HCT116 (cell line): ENCODE results near the gene LIMS2. TPM values are rescaled to one million over a fixed set of nuclear protein-coding genes. Genes with fewer than 3 reads are reported as not detected.

Source experiments
- ATAC-seq: fragments of 200-7000 bp; cut with Tn5 transposase; 2 replicates; pipeline ENCODE4 v1.9.1; 2020; ENCODE audit warnings: mild to moderate bottlenecking, moderate library complexity
- BruUV-seq: library from RNA; stranded (reverse); fragments of 400-500 nt; replicated peaks from 2 replicates; lab custom pipeline; 2021; lab: Mats Ljungman, UMichigan
- CTCF ChIA-PET: fragments of 300-600 bp; sonication (Branson Sonifier 250); formaldehyde crosslinking; loops from one replicate; lab custom pipeline; 2021; ENCODE audit warnings: antibody characterized with exemption; lab: Charles Lee
- POLR2A ChIA-PET: fragments of 300-600, 350-600 bp; sonication (Branson Sonifier 250); formaldehyde crosslinking; loops from one replicate; lab custom pipeline; 2021; ENCODE audit warnings: antibody characterized with exemption; lab: Charles Lee
- RAD21 ChIA-PET, 2 experiments: fragments of 300-600 bp; sonication (Branson Sonifier 250); formaldehyde crosslinking; loops; one replicate each; lab custom pipeline; 2023; ENCODE audit warnings: low total read pairs in 2 of 2; ENCODE audit not compliant: uncharacterized antibody in 2 of 2, unreplicated experiment in 2 of 2, low non-redundant PET in 1 of 2; lab: Charles Lee
- DNase-seq: peaks from one replicate; pipeline ENCODE4 v3.0.0-alpha.2; 2010; ENCODE audit warnings: low read depth, low spot score
- H2AFZ ChIP-seq: fragments of 200-600 bp; shearing (Covaris generic), sonication (generic); 2 replicates; pipeline ENCODE4 v1.6.1; 2017; ENCODE audit warnings: low read depth, mixed run types, mixed read lengths, antibody characterized with exemption, low read length; ENCODE audit not compliant: poor library complexity, severe bottlenecking
- H3K27ac ChIP-seq: 2 replicates; pipeline ENCODE4 v1.5.1; 2012; ENCODE audit warnings: low read depth, low read length
- H3K27me3 ChIP-seq: fragments of 200-600 bp; sonication (generic); 2 replicates; pipeline ENCODE4 v1.6.1; 2016; ENCODE audit warnings: mixed run types, low read length, mixed read lengths; ENCODE audit not compliant: insufficient read depth
- H3K36me3 ChIP-seq, 2 experiments: fragments of 200-500 bp in 1 of 2; fragments of 200-600 bp in 1 of 2; sonication (Bioruptor generic) in 1 of 2; sonication (generic) in 1 of 2; 2 replicates each; pipeline versions ENCODE4 v1.5.1 to v1.6.1; 2014 to 2016; ENCODE audit warnings: low read length in 2 of 2, inconsistent platforms in 1 of 2, mixed read lengths in 1 of 2, mixed run types in 1 of 2; ENCODE audit not compliant: insufficient read depth in 2 of 2, control insufficient read depth in 1 of 2
- H3K4me1 ChIP-seq, 2 experiments: fragments of 200-600 bp in 1 of 2; sonication (generic) in 1 of 2; 2 replicates each; pipeline versions ENCODE4 v1.5.1 to v1.6.1; 2012 to 2017; ENCODE audit warnings: low read length in 2 of 2, inconsistent platforms in 1 of 2, mild to moderate bottlenecking in 1 of 2, mixed read lengths in 1 of 2, mixed run types in 1 of 2, moderate library complexity in 1 of 2; ENCODE audit not compliant: insufficient read depth in 2 of 2, control insufficient read depth in 1 of 2
- H3K4me2 ChIP-seq: fragments of 200-600 bp; sonication (generic); 2 replicates; pipeline ENCODE4 v1.6.1; 2017; ENCODE audit warnings: mixed run types, low read length, mixed read lengths
- H3K4me3 ChIP-seq, 2 experiments: fragments of 200-600 bp in 1 of 2; sonication (generic) in 1 of 2; replicated peaks in 1 of 2; 2 replicates each; pipeline ENCODE4 v1.5.1; 2011 to 2016; ENCODE audit warnings: low read length in 2 of 2, control low read depth in 1 of 2, low read depth in 1 of 2, mild to moderate bottlenecking in 1 of 2, mixed read lengths in 1 of 2, mixed run types in 1 of 2
- H3K79me2 ChIP-seq: fragments of 200-600 bp; sonication (generic); 2 replicates; pipeline ENCODE4 v1.6.1; 2017; ENCODE audit warnings: mild to moderate bottlenecking, mixed run types, low read length, moderate library complexity, mixed read lengths; ENCODE audit not compliant: insufficient read depth
- H3K9ac ChIP-seq: fragments of 200-600 bp; sonication (generic); 2 replicates; pipeline ENCODE4 v1.6.1; 2016; ENCODE audit warnings: low read length, mixed read lengths
- H3K9me2 ChIP-seq: fragments of 200-600 bp; sonication (generic), shearing (Covaris generic); 2 replicates; pipeline ENCODE4 v1.6.1; 2017; ENCODE audit warnings: mixed run types, mild to moderate bottlenecking, moderate library complexity; ENCODE audit not compliant: insufficient read depth
- H3K9me3 ChIP-seq, 2 experiments: fragments of 200-500 bp in 1 of 2; fragments of 200-600 bp in 1 of 2; sonication (Bioruptor generic) in 1 of 2; sonication (generic) in 1 of 2; 2 replicates each; pipeline ENCODE4 v1.6.1; 2014 to 2017; ENCODE audit warnings: low read length in 2 of 2, mixed read lengths in 2 of 2, inconsistent platforms in 1 of 2, low read depth in 1 of 2, mild to moderate bottlenecking in 1 of 2, mixed run types in 1 of 2, moderate library complexity in 1 of 2; ENCODE audit not compliant: control insufficient read depth in 1 of 2, insufficient read depth in 1 of 2
- H4K20me1 ChIP-seq: fragments of 200-600 bp; sonication (generic), shearing (Covaris generic); 2 replicates; pipeline ENCODE4 v1.6.1; 2017; ENCODE audit warnings: mixed run types, mild to moderate bottlenecking, moderate library complexity; ENCODE audit not compliant: insufficient read depth
- CEBPB ChIP-seq: IDR thresholded peaks from 2 replicates; pipeline ENCODE4 v1.6.1; 2012; ENCODE audit warnings: low read depth
- CTCF ChIP-seq, 3 experiments: fragments of 200-600 bp in 1 of 3; sonication (generic) in 1 of 3; IDR thresholded peaks in 2 of 3; conservative IDR thresholded peaks in 1 of 3; 2 replicates each; pipeline ENCODE4 v1.5.1; 2012 to 2017; ENCODE audit warnings: low read depth in 2 of 3, low read length in 2 of 3, antibody characterized with exemption in 1 of 3, borderline replicate concordance in 1 of 3, control low read depth in 1 of 3, mild to moderate bottlenecking in 1 of 3, mixed read lengths in 1 of 3, mixed run types in 1 of 3, moderate library complexity in 1 of 3; ENCODE audit not compliant: insufficient read depth in 1 of 3
- ELF1 ChIP-seq: IDR thresholded peaks from 2 replicates; pipeline ENCODE4 v1.6.1; 2012; ENCODE audit warnings: low read depth, borderline replicate concordance
- EZH2phosphoT487 ChIP-seq: fragments of 200-600 bp; IDR thresholded peaks from 2 replicates; pipeline ENCODE4 v1.6.1; 2018; ENCODE audit warnings: antibody characterized with exemption, borderline replicate concordance
- FOSL1 ChIP-seq: IDR thresholded peaks from 2 replicates; pipeline ENCODE4 v1.6.1; 2012; ENCODE audit warnings: low read depth
- JUND ChIP-seq: IDR thresholded peaks from 2 replicates; pipeline ENCODE4 v1.6.1; 2012
- RAD21 ChIP-seq: IDR thresholded peaks from 2 replicates; pipeline ENCODE4 v1.6.1; 2012; ENCODE audit warnings: low read depth, mild to moderate bottlenecking
- SIN3A ChIP-seq: IDR thresholded peaks from 2 replicates; pipeline ENCODE4 v1.6.1; 2012; ENCODE audit warnings: low read depth
- YY1 ChIP-seq: IDR thresholded peaks from 2 replicates; pipeline ENCODE4 v1.6.1; 2011; ENCODE audit warnings: low read length, low read depth, moderate library complexity, mild to moderate bottlenecking; ENCODE audit not compliant: insufficient replicate concordance; ENCODE audit errors: extremely low read depth
- ZFX ChIP-seq: fragments of 450-650 bp; IDR thresholded peaks from 2 replicates; pipeline ENCODE4 v1.6.1; 2017
- ZNF274 ChIP-seq: fragments of 200-500 bp; sonication (Bioruptor generic); IDR thresholded peaks from 2 replicates; pipeline ENCODE4 v1.6.1; 2014; ENCODE audit warnings: mild to moderate bottlenecking, low read depth, low read length, inconsistent platforms
- intact Hi-C: fragments of 100-400 bp; cut with micrococcal nuclease; formaldehyde crosslinking; loops from 2 replicates; pipeline ENCODE4 v1.10.0; 2022
- total RNA-seq: library from RNA; stranded (reverse); gene quantifications from one replicate; pipeline ENCODE4 v1.2.1, GENCODE V29; 2021; ENCODE audit not compliant: unreplicated experiment
- TF ChIP-seq, protein P1 (sequence below): IDR thresholded peaks from 2 replicates; pipeline ENCODE4 v1.6.1; 2011; ENCODE audit warnings: mild to moderate bottlenecking, low read length, moderate library complexity; ENCODE audit not compliant: insufficient replicate concordance; ENCODE audit errors: extremely low read depth

LIMS2 gene
- total RNA-seq, 1 experiment from 2014 or later: 3.7 TPM

- TF ChIP-seq, protein P1, sequence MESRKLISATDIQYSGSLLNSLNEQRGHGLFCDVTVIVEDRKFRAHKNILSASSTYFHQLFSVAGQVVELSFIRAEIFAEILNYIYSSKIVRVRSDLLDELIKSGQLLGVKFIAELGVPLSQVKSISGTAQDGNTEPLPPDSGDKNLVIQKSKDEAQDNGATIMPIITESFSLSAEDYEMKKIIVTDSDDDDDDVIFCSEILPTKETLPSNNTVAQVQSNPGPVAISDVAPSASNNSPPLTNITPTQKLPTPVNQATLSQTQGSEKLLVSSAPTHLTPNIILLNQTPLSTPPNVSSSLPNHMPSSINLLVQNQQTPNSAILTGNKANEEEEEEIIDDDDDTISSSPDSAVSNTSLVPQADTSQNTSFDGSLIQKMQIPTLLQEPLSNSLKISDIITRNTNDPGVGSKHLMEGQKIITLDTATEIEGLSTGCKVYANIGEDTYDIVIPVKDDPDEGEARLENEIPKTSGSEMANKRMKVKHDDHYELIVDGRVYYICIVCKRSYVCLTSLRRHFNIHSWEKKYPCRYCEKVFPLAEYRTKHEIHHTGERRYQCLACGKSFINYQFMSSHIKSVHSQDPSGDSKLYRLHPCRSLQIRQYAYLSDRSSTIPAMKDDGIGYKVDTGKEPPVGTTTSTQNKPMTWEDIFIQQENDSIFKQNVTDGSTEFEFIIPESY: no peak
- no peak for TF ChIP-seq EZH2phosphoT487
- TF ChIP-seq CEBPB: no peak
- TF ChIP-seq FOSL1: no peak
- no peak for TF ChIP-seq CTCF (IDR thresholded peaks at IDR 0.05 in 2 of 3, conservative IDR thresholded peaks at IDR 0.05 in 1 of 3; ENCODE audit: borderline replicate concordance in 1 of 3, insufficient read depth in 1 of 3, low read depth in 2 of 3, low read length in 2 of 3)
These were observed 25.1 kb downstream of the LIMS2 start (continued) for GRCh38 chr2:127650041-127650784.

GRCh38 chr2:127649684-127650040, 25.7 kb downstream of the LIMS2 start:
- Histone ChIP-seq H3K27ac (no peak overlapping the region), H3K4me3 (no peak overlapping the region), H3K9me2 (no peaks in the 10 kb centered on the region), H3K4me2 (no peak overlapping the region), H3K79me2 (no peaks in the 10 kb centered on the region), H2AFZ (no peak overlapping the region), H3K4me1 (peaks cover 9 to 31% of the 10 kb centered on the region in 2 experiments), H3K27me3 (no peaks in the 10 kb centered on the region), H3K9me3 (no peaks in the 10 kb centered on the region), H3K9ac (no peak overlapping the region), H3K36me3 (no peaks in the 10 kb centered on the region), H4K20me1 (no peaks in the 10 kb centered on the region)
- ChIA-PET RAD21 (interaction anchor here (1.5 to 1.8 kb wide), 2 partner anchors 58 to 59 kb away, joined by 9 to 15 read pairs; no protein-coding TSS in a partner anchor), POLR2A (interaction anchor here (0.8 kb wide), 1 partner anchor 58 kb away, joined by 6 read pairs; no protein-coding TSS in a partner anchor), CTCF (interaction anchor here (0.6 to 5.8 kb wide), 7 partner anchors 13 to 452 kb away, joined by 3 to 97 read pairs (median 3); no protein-coding TSS in a partner anchor)
- intact Hi-C loops: loop anchor here (1.0 to 10.0 kb wide), 3 partner anchors 58 to 452 kb away; no protein-coding TSS in a partner anchor
- BruUV-seq: no TSS peak
- peak; percentile 72 for DNase-seq
- ATAC-seq: peak; percentile 84
- TF ChIP-seq ELF1 (no peak), FOSL1 (no peak), EZH2phosphoT487 (no peak), RAD21 (peak; percentile 81), SIN3A (no peak), JUND (no peak), YY1 (peak; percentile 31), ZFX (peak; percentile 23; the same call in 1 of the 2 replicates), CTCF (IDR thresholded peaks at IDR 0.05 in 2 of 3, conservative IDR thresholded peaks at IDR 0.05 in 1 of 3; ENCODE audit: borderline replicate concordance in 1 of 3, insufficient read depth in 1 of 3, low read depth in 2 of 3, low read length in 2 of 3) (peak; percentile 85 to 90 (median 87)), ZNF274 (no peak), CEBPB (no peak)
- TF ChIP-seq, protein P1: no peak
